ENCODE data around the gene ABAT. TPM values are rescaled to one million over a fixed set of nuclear protein-coding genes. Genes with fewer than 3 reads are reported as not detected.

Gene ABAT
- total RNA-seq, 1 experiment from 2014 or later, result 4.7 TPM

DNA sequence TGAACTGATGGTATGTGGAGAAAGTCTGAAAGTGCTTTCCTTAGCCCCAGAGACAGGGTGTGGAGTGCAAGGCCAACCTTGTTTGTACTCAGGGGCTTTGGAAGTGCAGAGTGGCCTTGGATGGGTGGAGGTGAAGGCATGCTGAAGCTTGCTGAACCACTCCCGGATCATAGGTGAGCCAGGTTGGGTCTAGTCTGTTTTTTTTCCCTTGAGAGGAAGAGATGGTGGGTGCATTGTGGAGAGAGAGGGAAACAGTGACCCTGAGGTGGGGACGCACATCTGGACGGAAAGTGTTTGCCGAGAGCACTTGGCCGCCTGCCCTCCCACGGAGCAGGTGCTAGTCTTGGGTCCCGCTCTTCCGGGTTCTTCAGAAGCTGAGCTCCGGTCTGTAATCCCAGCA lies 12.5 kb downstream of the ABAT start:
- Histone ChIP-seq H3K4me1 (ENCODE audit: control insufficient read depth in 1 of 2, insufficient read depth in 2 of 2, low read length in 2 of 2) (peaks cover 0 to 4% of the 10 kb centered on the region in 2 experiments; a peak in 1 of 4 replicates), H3K9me2 (ENCODE audit: insufficient read depth) (no peaks in the 10 kb centered on the region), H3K79me2 (ENCODE audit: insufficient read depth, low read length) (no peaks in the 10 kb centered on the region), H3K9ac (ENCODE audit: low read length) (no peak overlapping the region), H3K4me3 (replicated peaks in 1 of 2; ENCODE audit: low read depth in 1 of 2, low read length in 2 of 2) (no peak overlapping the region), H3K4me2 (ENCODE audit: low read length) (no peak overlapping the region), H3K27ac (ENCODE audit: low read depth, low read length) (no peak overlapping the region), H2AFZ (ENCODE audit: low read depth, low read length, poor library complexity, severe bottlenecking) (no peak overlapping the region), H3K36me3 (ENCODE audit: control insufficient read depth in 1 of 2, insufficient read depth in 2 of 2, low read length in 2 of 2) (no peaks in the 10 kb centered on the region), H3K27me3 (ENCODE audit: insufficient read depth, low read length) (no peaks in the 10 kb centered on the region), H3K9me3 (ENCODE audit: control insufficient read depth in 1 of 2, insufficient read depth in 1 of 2, low read depth in 1 of 2, low read length in 2 of 2) (peaks cover 12 to 15% of the 10 kb centered on the region in 2 experiments; a peak in 2 of 4 replicates), H4K20me1 (ENCODE audit: insufficient read depth) (no peaks in the 10 kb centered on the region)
- POLR2A ChIA-PET, result no interaction called here
- RAD21 ChIA-PET (ENCODE audit: low non-redundant PET in 1 of 2, low total read pairs in 2 of 2, uncharacterized antibody in 2 of 2, unreplicated experiment in 2 of 2), result no interaction called here
- no TSS peak for BruUV-seq (replicated peaks)
- CTCF ChIA-PET, result no interaction called here
- TF ChIP-seq POLR2AphosphoS5 (IDR thresholded peaks at IDR 0.05; ENCODE audit: low read depth, low read length), result no peak
- TF ChIP-seq YY1 (IDR thresholded peaks at IDR 0.05; ENCODE audit: extremely low read depth, insufficient replicate concordance, low read depth, low read length), result no peak
- no peak for TF ChIP-seq JUND (IDR thresholded peaks at IDR 0.05)
- TF ChIP-seq FOSL1 (IDR thresholded peaks at IDR 0.05; ENCODE audit: low read depth), result no peak
- TF ChIP-seq, protein P1, sequence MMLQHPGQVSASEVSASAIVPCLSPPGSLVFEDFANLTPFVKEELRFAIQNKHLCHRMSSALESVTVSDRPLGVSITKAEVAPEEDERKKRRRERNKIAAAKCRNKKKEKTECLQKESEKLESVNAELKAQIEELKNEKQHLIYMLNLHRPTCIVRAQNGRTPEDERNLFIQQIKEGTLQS (IDR thresholded peaks at IDR 0.05), result no peak
- TF ChIP-seq SP1 (IDR thresholded peaks at IDR 0.05; ENCODE audit: low read depth), result no peak
- TF ChIP-seq, protein P2, sequence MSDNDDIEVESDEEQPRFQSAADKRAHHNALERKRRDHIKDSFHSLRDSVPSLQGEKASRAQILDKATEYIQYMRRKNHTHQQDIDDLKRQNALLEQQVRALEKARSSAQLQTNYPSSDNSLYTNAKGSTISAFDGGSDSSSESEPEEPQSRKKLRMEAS (IDR thresholded peaks at IDR 0.05), result no peak
- TF ChIP-seq, protein P3, sequence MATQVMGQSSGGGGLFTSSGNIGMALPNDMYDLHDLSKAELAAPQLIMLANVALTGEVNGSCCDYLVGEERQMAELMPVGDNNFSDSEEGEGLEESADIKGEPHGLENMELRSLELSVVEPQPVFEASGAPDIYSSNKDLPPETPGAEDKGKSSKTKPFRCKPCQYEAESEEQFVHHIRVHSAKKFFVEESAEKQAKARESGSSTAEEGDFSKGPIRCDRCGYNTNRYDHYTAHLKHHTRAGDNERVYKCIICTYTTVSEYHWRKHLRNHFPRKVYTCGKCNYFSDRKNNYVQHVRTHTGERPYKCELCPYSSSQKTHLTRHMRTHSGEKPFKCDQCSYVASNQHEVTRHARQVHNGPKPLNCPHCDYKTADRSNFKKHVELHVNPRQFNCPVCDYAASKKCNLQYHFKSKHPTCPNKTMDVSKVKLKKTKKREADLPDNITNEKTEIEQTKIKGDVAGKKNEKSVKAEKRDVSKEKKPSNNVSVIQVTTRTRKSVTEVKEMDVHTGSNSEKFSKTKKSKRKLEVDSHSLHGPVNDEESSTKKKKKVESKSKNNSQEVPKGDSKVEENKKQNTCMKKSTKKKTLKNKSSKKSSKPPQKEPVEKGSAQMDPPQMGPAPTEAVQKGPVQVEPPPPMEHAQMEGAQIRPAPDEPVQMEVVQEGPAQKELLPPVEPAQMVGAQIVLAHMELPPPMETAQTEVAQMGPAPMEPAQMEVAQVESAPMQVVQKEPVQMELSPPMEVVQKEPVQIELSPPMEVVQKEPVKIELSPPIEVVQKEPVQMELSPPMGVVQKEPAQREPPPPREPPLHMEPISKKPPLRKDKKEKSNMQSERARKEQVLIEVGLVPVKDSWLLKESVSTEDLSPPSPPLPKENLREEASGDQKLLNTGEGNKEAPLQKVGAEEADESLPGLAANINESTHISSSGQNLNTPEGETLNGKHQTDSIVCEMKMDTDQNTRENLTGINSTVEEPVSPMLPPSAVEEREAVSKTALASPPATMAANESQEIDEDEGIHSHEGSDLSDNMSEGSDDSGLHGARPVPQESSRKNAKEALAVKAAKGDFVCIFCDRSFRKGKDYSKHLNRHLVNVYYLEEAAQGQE (IDR thresholded peaks at IDR 0.05; ENCODE audit: low read depth), result no peak
- no peak for TF ChIP-seq POLR2A (IDR thresholded peaks at IDR 0.05; ENCODE audit: borderline replicate concordance, extremely low read depth, insufficient read depth, insufficient read length)
- TF ChIP-seq, protein P4, sequence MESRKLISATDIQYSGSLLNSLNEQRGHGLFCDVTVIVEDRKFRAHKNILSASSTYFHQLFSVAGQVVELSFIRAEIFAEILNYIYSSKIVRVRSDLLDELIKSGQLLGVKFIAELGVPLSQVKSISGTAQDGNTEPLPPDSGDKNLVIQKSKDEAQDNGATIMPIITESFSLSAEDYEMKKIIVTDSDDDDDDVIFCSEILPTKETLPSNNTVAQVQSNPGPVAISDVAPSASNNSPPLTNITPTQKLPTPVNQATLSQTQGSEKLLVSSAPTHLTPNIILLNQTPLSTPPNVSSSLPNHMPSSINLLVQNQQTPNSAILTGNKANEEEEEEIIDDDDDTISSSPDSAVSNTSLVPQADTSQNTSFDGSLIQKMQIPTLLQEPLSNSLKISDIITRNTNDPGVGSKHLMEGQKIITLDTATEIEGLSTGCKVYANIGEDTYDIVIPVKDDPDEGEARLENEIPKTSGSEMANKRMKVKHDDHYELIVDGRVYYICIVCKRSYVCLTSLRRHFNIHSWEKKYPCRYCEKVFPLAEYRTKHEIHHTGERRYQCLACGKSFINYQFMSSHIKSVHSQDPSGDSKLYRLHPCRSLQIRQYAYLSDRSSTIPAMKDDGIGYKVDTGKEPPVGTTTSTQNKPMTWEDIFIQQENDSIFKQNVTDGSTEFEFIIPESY (IDR thresholded peaks at IDR 0.05; ENCODE audit: extremely low read depth, insufficient replicate concordance, low read length), result no peak
- no peak for TF ChIP-seq SIN3A (IDR thresholded peaks at IDR 0.05; ENCODE audit: low read depth)
- TF ChIP-seq CBX3 (IDR thresholded peaks at IDR 0.05; ENCODE audit: low read depth), result no peak
- no peak for TF ChIP-seq ZFX (IDR thresholded peaks at IDR 0.05)
- no peak for TF ChIP-seq EGR1 (IDR thresholded peaks at IDR 0.05; ENCODE audit: low read depth)
- TF ChIP-seq ELF1 (IDR thresholded peaks at IDR 0.05; ENCODE audit: borderline replicate concordance, low read depth), result no peak
- no peak for TF ChIP-seq SRF (IDR thresholded peaks at IDR 0.05; ENCODE audit: low read depth)
- no peak for TF ChIP-seq EZH2 (IDR thresholded peaks at IDR 0.05)
- no peak for TF ChIP-seq CEBPB (IDR thresholded peaks at IDR 0.05; ENCODE audit: low read depth)
- TF ChIP-seq ZNF274 (IDR thresholded peaks at IDR 0.05; ENCODE audit: low read depth, low read length), result no peak
- intact Hi-C loops (cut with micrococcal nuclease), result no loop called here
- ATAC-seq, result no peak
- no peak for DNase-seq (ENCODE audit: low read depth, low spot score)
